ENCODE data around the gene CERK.

- no peak for TF ChIP-seq CTCF (IDR thresholded peaks at IDR 0.05)
- TF ChIP-seq REST (IDR thresholded peaks at IDR 0.05; ENCODE audit: insufficient read depth in 1 of 2, low read depth in 2 of 2, low read length in 1 of 2): no peak
These were observed 71.3 kb downstream of the CERK start for GRCh38 chr22:46666577-46667244.
